WTC11 (cell line): ENCODE data around the gene DUSP2. TPM values are rescaled to one million over a fixed set of nuclear protein-coding genes. Genes with fewer than 3 reads are reported as not detected.

Experiments used
- ATAC-seq: fragments of 200-7000 bp; cut with Tn5 transposase; 2 replicates; pipeline ENCODE4 v1.10.0; 2021; ENCODE audit warnings: mild to moderate bottlenecking, moderate library complexity
- CTCF ChIA-PET: fragments of 300-600 bp; sonication (Branson Sonifier 250); formaldehyde crosslinking; loops from one replicate; lab custom pipeline; 2021; ENCODE audit warnings: antibody characterized with exemption; lab: Charles Lee
- POLR2A ChIA-PET: fragments of 350-600 bp; sonication (Branson Sonifier 250); formaldehyde crosslinking; loops from one replicate; lab custom pipeline; 2021; ENCODE audit warnings: antibody characterized with exemption; lab: Charles Lee
- DNase-seq: peaks from one replicate; pipeline ENCODE4 v3.0.0; 2021; ENCODE audit warnings: low spot score
- H3K27ac Mint-ChIP-seq: 2 replicates; pipeline ENCODE4 v1.8.0; 2021; ENCODE audit warnings: mixed read lengths
- H3K27me3 Mint-ChIP-seq: 2 replicates; pipeline ENCODE4 v1.8.0; 2021; ENCODE audit warnings: low read depth, mild to moderate bottlenecking, moderate library complexity, mixed read lengths
- H3K36me3 Mint-ChIP-seq: 2 replicates; pipeline ENCODE4 v1.8.0; 2021; ENCODE audit warnings: mixed read lengths
- H3K4me1 Mint-ChIP-seq: 2 replicates; pipeline ENCODE4 v1.8.0; 2022; ENCODE audit warnings: mixed read lengths
- H3K4me3 Mint-ChIP-seq: 2 replicates; pipeline ENCODE4 v1.8.0; 2021; ENCODE audit warnings: mild to moderate bottlenecking, moderate library complexity, mixed read lengths
- H3K9me3 Mint-ChIP-seq: 2 replicates; pipeline ENCODE4 v1.8.0; 2021; ENCODE audit warnings: mixed read lengths
- EMX1 ChIP-seq: fragments of 250-450 bp; sonication (Bioruptor Pico); IDR thresholded peaks from 2 replicates; pipeline ENCODE4 v1.8.0; 2021; ENCODE audit warnings: mild to moderate bottlenecking
- ETV6 ChIP-seq: sonication (generic); formaldehyde crosslinking; IDR thresholded peaks from 2 replicates; pipeline ENCODE4 v1.8.1; 2022; ENCODE audit warnings: mild to moderate bottlenecking, missing genetic modification reagents
- GTF2I ChIP-seq: fragments of 250-450 bp; sonication (Bioruptor Pico); conservative IDR thresholded peaks from 2 replicates; pipeline ENCODE4 v1.4.0; 2021; ENCODE audit warnings: mild to moderate bottlenecking
- KAT7 ChIP-seq: sonication (generic); formaldehyde crosslinking; IDR thresholded peaks from 2 replicates; pipeline ENCODE4 v1.8.1; 2023; ENCODE audit warnings: missing genetic modification reagents, mild to moderate bottlenecking, borderline replicate concordance
- NR2C2 ChIP-seq: sonication (generic); formaldehyde crosslinking; IDR thresholded peaks from 2 replicates; pipeline ENCODE4 v1.8.0; 2022; ENCODE audit warnings: mild to moderate bottlenecking, missing genetic modification reagents
- ZNF232 ChIP-seq: sonication (generic); formaldehyde crosslinking; IDR thresholded peaks from 2 replicates; pipeline ENCODE4 v1.8.0; 2022; ENCODE audit warnings: mild to moderate bottlenecking, missing genetic modification reagents
- ZNF416 ChIP-seq: fragments of 250-450 bp; sonication (Bioruptor Pico); IDR thresholded peaks from 2 replicates; pipeline ENCODE4 v1.9.0; 2021; ENCODE audit warnings: mild to moderate bottlenecking, inconsistent platforms
- total RNA-seq: library from RNA; stranded (reverse); gene quantifications from 3 replicates; pipeline ENCODE4 v1.2.3, GENCODE V29; 2021
- TF ChIP-seq, protein P1 (sequence below): fragments of 250-450 bp; sonication (Bioruptor Pico); IDR thresholded peaks from 2 replicates; pipeline ENCODE4 v1.9.0; 2021; ENCODE audit warnings: mild to moderate bottlenecking, borderline replicate concordance
- TF ChIP-seq, protein P2 (sequence below): fragments of 250-450 bp; sonication (Bioruptor Pico); IDR thresholded peaks from 2 replicates; pipeline ENCODE4 v1.8.0; 2021; ENCODE audit warnings: mild to moderate bottlenecking
- TF ChIP-seq, protein P3 (sequence below): sonication (generic); formaldehyde crosslinking; IDR thresholded peaks from 2 replicates; pipeline ENCODE4 v1.8.1; 2023; ENCODE audit warnings: mild to moderate bottlenecking, missing genetic modification reagents
- TF ChIP-seq, protein P4 (sequence below): sonication (generic); formaldehyde crosslinking; IDR thresholded peaks from 2 replicates; pipeline ENCODE4 v1.8.0; 2023; ENCODE audit warnings: mild to moderate bottlenecking, missing genetic modification reagents
- TF ChIP-seq, protein P5 (sequence below): sonication (generic); formaldehyde crosslinking; IDR thresholded peaks from 2 replicates; pipeline ENCODE4 v1.8.0; 2022; ENCODE audit warnings: missing genetic modification reagents
- TF ChIP-seq, protein P6 (sequence below): sonication (generic); formaldehyde crosslinking; IDR thresholded peaks from 2 replicates; pipeline ENCODE4 v1.8.1; 2023; ENCODE audit warnings: mild to moderate bottlenecking, moderate library complexity, missing genetic modification reagents
- TF ChIP-seq, protein P7 (sequence below): fragments of 250-450 bp; sonication (Bioruptor Pico); conservative IDR thresholded peaks from 2 replicates; pipeline ENCODE4 v1.9.0; 2021; ENCODE audit warnings: mild to moderate bottlenecking
- TF ChIP-seq, protein P8 (sequence below): sonication (generic); formaldehyde crosslinking; IDR thresholded peaks from 2 replicates; pipeline ENCODE4 v1.8.1; 2022; ENCODE audit warnings: missing genetic modification reagents, borderline replicate concordance

The DUSP2 gene
- total RNA-seq, 1 experiment from 2014 or later, result 4.7 TPM

DNA sequence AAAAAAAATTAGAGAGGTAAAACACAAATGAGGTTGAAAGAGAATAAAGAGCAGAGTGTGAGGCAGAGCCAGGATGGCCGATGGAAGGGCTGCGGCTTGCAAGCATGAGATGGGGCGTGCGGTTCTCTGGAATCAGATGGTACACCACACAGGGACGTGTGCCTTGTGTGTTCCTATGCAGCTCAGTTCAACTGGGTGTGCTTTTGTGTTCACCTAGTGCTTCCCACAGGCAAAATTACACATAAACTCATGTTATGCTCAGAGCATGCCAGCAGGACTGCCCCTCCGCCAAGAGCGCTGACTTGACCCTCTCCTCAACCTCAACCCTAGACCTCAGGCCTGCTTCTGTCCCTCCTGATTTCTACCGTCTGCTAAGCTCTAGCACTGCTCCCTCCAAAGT, 38.9 kb upstream of the DUSP2 start (continued):
- TF ChIP-seq, protein P1, sequence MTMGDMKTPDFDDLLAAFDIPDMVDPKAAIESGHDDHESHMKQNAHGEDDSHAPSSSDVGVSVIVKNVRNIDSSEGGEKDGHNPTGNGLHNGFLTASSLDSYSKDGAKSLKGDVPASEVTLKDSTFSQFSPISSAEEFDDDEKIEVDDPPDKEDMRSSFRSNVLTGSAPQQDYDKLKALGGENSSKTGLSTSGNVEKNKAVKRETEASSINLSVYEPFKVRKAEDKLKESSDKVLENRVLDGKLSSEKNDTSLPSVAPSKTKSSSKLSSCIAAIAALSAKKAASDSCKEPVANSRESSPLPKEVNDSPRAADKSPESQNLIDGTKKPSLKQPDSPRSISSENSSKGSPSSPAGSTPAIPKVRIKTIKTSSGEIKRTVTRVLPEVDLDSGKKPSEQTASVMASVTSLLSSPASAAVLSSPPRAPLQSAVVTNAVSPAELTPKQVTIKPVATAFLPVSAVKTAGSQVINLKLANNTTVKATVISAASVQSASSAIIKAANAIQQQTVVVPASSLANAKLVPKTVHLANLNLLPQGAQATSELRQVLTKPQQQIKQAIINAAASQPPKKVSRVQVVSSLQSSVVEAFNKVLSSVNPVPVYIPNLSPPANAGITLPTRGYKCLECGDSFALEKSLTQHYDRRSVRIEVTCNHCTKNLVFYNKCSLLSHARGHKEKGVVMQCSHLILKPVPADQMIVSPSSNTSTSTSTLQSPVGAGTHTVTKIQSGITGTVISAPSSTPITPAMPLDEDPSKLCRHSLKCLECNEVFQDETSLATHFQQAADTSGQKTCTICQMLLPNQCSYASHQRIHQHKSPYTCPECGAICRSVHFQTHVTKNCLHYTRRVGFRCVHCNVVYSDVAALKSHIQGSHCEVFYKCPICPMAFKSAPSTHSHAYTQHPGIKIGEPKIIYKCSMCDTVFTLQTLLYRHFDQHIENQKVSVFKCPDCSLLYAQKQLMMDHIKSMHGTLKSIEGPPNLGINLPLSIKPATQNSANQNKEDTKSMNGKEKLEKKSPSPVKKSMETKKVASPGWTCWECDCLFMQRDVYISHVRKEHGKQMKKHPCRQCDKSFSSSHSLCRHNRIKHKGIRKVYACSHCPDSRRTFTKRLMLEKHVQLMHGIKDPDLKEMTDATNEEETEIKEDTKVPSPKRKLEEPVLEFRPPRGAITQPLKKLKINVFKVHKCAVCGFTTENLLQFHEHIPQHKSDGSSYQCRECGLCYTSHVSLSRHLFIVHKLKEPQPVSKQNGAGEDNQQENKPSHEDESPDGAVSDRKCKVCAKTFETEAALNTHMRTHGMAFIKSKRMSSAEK (CRISPR knock-in tag), result no peak
- no peak for TF ChIP-seq EMX1
- TF ChIP-seq, protein P2, sequence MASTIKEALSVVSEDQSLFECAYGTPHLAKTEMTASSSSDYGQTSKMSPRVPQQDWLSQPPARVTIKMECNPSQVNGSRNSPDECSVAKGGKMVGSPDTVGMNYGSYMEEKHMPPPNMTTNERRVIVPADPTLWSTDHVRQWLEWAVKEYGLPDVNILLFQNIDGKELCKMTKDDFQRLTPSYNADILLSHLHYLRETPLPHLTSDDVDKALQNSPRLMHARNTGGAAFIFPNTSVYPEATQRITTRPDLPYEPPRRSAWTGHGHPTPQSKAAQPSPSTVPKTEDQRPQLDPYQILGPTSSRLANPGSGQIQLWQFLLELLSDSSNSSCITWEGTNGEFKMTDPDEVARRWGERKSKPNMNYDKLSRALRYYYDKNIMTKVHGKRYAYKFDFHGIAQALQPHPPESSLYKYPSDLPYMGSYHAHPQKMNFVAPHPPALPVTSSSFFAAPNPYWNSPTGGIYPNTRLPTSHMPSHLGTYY (CRISPR knock-in tag), result no peak
- no peak for TF ChIP-seq ZNF416 (CRISPR knock-in tag)
- TF ChIP-seq, protein P3, sequence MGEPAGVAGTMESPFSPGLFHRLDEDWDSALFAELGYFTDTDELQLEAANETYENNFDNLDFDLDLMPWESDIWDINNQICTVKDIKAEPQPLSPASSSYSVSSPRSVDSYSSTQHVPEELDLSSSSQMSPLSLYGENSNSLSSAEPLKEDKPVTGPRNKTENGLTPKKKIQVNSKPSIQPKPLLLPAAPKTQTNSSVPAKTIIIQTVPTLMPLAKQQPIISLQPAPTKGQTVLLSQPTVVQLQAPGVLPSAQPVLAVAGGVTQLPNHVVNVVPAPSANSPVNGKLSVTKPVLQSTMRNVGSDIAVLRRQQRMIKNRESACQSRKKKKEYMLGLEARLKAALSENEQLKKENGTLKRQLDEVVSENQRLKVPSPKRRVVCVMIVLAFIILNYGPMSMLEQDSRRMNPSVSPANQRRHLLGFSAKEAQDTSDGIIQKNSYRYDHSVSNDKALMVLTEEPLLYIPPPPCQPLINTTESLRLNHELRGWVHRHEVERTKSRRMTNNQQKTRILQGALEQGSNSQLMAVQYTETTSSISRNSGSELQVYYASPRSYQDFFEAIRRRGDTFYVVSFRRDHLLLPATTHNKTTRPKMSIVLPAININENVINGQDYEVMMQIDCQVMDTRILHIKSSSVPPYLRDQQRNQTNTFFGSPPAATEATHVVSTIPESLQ, result no peak
- TF ChIP-seq ETV6 (CRISPR knock-in tag), result no peak
- TF ChIP-seq, all 79 proteins: peak for 0

DNA sequence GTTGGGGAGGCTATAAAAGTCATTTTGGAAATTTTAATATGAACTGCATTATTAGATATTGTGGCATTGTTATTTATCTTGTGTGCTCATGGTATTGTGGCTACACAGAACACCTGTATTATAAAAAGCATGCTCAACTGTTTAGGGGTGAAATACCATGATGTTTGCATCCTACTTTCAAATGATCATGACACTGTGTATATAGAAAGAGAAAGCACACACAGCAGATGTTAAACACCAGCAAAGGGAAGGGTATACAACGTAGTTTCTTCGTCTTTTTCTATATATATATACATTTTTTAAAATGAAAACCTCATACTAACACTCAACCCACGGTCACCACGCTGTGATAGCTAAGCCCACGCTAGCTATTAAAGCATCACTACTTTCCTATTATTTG, 36.3 kb upstream of the DUSP2 start:
- ATAC-seq (no peak), DNase-seq (no peak)
- H3K9me3 Mint-ChIP-seq, result no peaks in the 10 kb centered on the region
- no peaks in the 10 kb centered on the region for H3K4me1 Mint-ChIP-seq
- no peak overlapping the region for H3K27ac Mint-ChIP-seq
- no peaks in the 10 kb centered on the region for H3K27me3 Mint-ChIP-seq
- H3K36me3 Mint-ChIP-seq, result peaks cover 22% of the 10 kb centered on the region
- ChIA-PET CTCF (interaction anchor here (1.6 to 3.9 kb wide), 2 partner anchors 43 to 65 kb away, joined by 4 to 14 read pairs; partner anchors contain the start of genes ADRA2B and ASTL), POLR2A (no interaction called here)
- H3K4me3 Mint-ChIP-seq, result no peak overlapping the region
- TF ChIP-seq, protein P4, sequence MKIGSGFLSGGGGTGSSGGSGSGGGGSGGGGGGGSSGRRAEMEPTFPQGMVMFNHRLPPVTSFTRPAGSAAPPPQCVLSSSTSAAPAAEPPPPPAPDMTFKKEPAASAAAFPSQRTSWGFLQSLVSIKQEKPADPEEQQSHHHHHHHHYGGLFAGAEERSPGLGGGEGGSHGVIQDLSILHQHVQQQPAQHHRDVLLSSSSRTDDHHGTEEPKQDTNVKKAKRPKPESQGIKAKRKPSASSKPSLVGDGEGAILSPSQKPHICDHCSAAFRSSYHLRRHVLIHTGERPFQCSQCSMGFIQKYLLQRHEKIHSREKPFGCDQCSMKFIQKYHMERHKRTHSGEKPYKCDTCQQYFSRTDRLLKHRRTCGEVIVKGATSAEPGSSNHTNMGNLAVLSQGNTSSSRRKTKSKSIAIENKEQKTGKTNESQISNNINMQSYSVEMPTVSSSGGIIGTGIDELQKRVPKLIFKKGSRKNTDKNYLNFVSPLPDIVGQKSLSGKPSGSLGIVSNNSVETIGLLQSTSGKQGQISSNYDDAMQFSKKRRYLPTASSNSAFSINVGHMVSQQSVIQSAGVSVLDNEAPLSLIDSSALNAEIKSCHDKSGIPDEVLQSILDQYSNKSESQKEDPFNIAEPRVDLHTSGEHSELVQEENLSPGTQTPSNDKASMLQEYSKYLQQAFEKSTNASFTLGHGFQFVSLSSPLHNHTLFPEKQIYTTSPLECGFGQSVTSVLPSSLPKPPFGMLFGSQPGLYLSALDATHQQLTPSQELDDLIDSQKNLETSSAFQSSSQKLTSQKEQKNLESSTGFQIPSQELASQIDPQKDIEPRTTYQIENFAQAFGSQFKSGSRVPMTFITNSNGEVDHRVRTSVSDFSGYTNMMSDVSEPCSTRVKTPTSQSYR (CRISPR knock-in tag), result no peak
- TF ChIP-seq GTF2I (CRISPR knock-in tag) (no peak), KAT7 (no peak), NR2C2 (CRISPR knock-in tag) (no peak), ZNF232 (CRISPR knock-in tag) (no peak)
- TF ChIP-seq, protein P5, sequence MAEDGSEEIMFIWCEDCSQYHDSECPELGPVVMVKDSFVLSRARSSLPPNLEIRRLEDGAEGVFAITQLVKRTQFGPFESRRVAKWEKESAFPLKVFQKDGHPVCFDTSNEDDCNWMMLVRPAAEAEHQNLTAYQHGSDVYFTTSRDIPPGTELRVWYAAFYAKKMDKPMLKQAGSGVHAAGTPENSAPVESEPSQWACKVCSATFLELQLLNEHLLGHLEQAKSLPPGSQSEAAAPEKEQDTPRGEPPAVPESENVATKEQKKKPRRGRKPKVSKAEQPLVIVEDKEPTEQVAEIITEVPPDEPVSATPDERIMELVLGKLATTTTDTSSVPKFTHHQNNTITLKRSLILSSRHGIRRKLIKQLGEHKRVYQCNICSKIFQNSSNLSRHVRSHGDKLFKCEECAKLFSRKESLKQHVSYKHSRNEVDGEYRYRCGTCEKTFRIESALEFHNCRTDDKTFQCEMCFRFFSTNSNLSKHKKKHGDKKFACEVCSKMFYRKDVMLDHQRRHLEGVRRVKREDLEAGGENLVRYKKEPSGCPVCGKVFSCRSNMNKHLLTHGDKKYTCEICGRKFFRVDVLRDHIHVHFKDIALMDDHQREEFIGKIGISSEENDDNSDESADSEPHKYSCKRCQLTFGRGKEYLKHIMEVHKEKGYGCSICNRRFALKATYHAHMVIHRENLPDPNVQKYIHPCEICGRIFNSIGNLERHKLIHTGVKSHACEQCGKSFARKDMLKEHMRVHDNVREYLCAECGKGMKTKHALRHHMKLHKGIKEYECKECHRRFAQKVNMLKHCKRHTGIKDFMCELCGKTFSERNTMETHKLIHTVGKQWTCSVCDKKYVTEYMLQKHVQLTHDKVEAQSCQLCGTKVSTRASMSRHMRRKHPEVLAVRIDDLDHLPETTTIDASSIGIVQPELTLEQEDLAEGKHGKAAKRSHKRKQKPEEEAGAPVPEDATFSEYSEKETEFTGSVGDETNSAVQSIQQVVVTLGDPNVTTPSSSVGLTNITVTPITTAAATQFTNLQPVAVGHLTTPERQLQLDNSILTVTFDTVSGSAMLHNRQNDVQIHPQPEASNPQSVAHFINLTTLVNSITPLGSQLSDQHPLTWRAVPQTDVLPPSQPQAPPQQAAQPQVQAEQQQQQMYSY (CRISPR knock-in tag), result no peak
- TF ChIP-seq, protein P6, sequence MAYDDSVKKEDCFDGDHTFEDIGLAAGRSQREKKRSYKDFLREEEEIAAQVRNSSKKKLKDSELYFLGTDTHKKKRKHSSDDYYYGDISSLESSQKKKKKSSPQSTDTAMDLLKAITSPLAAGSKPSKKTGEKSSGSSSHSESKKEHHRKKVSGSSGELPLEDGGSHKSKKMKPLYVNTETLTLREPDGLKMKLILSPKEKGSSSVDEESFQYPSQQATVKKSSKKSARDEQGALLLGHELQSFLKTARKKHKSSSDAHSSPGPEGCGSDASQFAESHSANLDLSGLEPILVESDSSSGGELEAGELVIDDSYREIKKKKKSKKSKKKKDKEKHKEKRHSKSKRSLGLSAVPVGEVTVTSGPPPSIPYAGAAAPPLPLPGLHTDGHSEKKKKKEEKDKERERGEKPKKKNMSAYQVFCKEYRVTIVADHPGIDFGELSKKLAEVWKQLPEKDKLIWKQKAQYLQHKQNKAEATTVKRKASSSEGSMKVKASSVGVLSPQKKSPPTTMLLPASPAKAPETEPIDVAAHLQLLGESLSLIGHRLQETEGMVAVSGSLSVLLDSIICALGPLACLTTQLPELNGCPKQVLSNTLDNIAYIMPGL, result no peak
- TF ChIP-seq, protein P7, sequence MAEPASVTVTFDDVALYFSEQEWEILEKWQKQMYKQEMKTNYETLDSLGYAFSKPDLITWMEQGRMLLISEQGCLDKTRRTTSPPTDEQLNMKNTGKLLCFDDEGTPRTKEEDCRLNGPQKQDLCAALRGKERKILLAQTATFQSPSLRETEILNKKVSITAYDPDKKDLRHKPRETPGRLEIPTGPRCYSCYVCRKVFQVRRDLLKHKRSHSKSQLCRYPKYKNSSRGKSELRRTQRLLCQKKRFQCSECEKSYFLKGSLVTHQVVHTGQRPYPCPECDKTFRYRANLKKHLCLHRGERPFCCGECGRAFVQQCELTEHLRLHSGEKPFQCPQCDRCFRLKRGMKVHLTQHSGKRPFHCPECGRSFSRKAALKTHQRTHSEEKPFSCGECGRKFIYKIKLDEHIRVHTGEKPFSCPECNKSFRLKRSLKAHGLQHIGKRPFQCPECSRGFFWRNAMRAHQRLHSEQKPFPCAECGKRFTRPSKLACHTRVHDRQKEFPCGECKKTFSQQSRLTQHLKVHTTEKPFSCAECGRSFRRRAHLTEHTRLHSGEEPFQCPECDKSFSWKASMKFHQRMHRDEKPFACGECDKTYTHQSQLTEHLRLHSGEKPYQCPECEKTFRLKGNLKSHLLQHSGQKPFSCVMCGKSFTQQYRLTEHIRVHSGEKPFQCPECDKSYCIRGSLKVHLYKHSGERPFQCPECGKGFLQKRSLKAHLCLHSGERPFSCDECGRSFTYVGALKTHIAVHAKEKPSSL (CRISPR knock-in tag), result no peak
- TF ChIP-seq, protein P8, sequence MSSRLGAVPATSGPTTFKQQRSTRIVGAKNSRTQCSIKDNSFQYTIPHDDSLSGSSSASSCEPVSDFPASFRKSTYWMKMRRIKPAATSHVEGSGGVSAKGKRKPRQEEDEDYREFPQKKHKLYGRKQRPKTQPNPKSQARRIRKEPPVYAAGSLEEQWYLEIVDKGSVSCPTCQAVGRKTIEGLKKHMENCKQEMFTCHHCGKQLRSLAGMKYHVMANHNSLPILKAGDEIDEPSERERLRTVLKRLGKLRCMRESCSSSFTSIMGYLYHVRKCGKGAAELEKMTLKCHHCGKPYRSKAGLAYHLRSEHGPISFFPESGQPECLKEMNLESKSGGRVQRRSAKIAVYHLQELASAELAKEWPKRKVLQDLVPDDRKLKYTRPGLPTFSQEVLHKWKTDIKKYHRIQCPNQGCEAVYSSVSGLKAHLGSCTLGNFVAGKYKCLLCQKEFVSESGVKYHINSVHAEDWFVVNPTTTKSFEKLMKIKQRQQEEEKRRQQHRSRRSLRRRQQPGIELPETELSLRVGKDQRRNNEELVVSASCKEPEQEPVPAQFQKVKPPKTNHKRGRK, result no peak
